Stimulated activated CD8-positive, alpha-beta memory T cell treated with anti-CD3 and anti-CD28 coated beads, Interleukin-15, amount 100 ng/mL, for 4 hours (primary cell): ENCODE data around the gene CDC123.
"Not testable (repeated sequence)": the region's sequence is repeated elsewhere in the genome, so short reads cannot be mapped to it uniquely, and the experiment has no call there.

Experiments
- DNase-seq, 2 donors: peaks; one replicate each; pipeline ENCODE4 v3.0.0-alpha.2; 2020; ENCODE audit warnings: low read depth in 2 of 2

The CDC123 gene

GRCh38 chr10:12189426-12189825 lies 6.6 kb upstream of the CDC123 start:
- DNase-seq, result no peak

- no peak for DNase-seq
Observed at GRCh38 chr10:12191715-12192114, 4.3 kb upstream of the CDC123 start.

- DNase-seq, result no peak
Observed at GRCh38 chr10:12193193-12193592, 2.8 kb upstream of the CDC123 start.

GRCh38 chr10:12194752-12195271 lies 1.2 kb upstream of the CDC123 start:
- DNase-seq, result no peak

GRCh38 chr10:12195281-12195602 lies 746 bp upstream of the CDC123 start:
- no peak for DNase-seq

GRCh38 chr10:12196531-12197211 lies 683 bp downstream of the CDC123 start:
- no peak for DNase-seq

- no peak for DNase-seq
Observed at GRCh38 chr10:12198156-12198555, 2.2 kb downstream of the CDC123 start.

GRCh38 chr10:12200850-12201249 lies 4.9 kb downstream of the CDC123 start:
- no peak for DNase-seq

- no peak for DNase-seq
Observed at GRCh38 chr10:12201543-12201942, 5.6 kb downstream of the CDC123 start.

- DNase-seq, result no peak
Observed at GRCh38 chr10:12202226-12202625, 6.2 kb downstream of the CDC123 start.

- no peak for DNase-seq
Observed at GRCh38 chr10:12205082-12205481, 9.1 kb downstream of the CDC123 start.

- no peak for DNase-seq
Observed at GRCh38 chr10:12207114-12207513, 11.1 kb downstream of the CDC123 start.

- DNase-seq, result no peak
Observed at GRCh38 chr10:12208460-12208859, 12.5 kb downstream of the CDC123 start.

GRCh38 chr10:12212454-12212853 lies 16.5 kb downstream of the CDC123 start:
- DNase-seq, result no peak

- DNase-seq, result no peak
Observed at GRCh38 chr10:12213621-12214020, 17.6 kb downstream of the CDC123 start.

- no peak for DNase-seq
Observed at GRCh38 chr10:12214093-12214492, 18.1 kb downstream of the CDC123 start.

GRCh38 chr10:12214763-12215218 lies 18.8 kb downstream of the CDC123 start:
- no peak for DNase-seq

- no peak for DNase-seq
Observed at GRCh38 chr10:12218991-12219390, 23.0 kb downstream of the CDC123 start.

GRCh38 chr10:12221323-12222298 lies 25.6 kb downstream of the CDC123 start:
- DNase-seq, result no peak

- no peak for DNase-seq
Observed at GRCh38 chr10:12225444-12225843, 29.5 kb downstream of the CDC123 start.

GRCh38 chr10:12226438-12226837 lies 30.4 kb downstream of the CDC123 start:
- DNase-seq, result not testable (repeated sequence)

- DNase-seq, result no peak
Observed at GRCh38 chr10:12228851-12229250, 32.9 kb downstream of the CDC123 start.

- DNase-seq, result not testable (repeated sequence)
Observed at GRCh38 chr10:12234687-12235086, 38.7 kb downstream of the CDC123 start.
